GM12864 (cell line): ENCODE data around the gene USP34.

Source experiments
- DNase-seq: peaks from one replicate; pipeline ENCODE4 v3.0.0-alpha.2; 2011; ENCODE audit warnings: low read depth
- H3K4me3 ChIP-seq: 2 replicates; pipeline ENCODE4 v1.5.1; 2011; ENCODE audit warnings: mild to moderate bottlenecking, low read depth, low read length, control low read depth
- TF ChIP-seq, protein P1 (sequence below): IDR thresholded peaks from 2 replicates; pipeline ENCODE4 v1.5.1; 2011; ENCODE audit warnings: low read depth, mild to moderate bottlenecking, moderate library complexity, low read length, control low read depth, inconsistent platforms; ENCODE audit errors: missing control alignments

The USP34 gene

DNA sequence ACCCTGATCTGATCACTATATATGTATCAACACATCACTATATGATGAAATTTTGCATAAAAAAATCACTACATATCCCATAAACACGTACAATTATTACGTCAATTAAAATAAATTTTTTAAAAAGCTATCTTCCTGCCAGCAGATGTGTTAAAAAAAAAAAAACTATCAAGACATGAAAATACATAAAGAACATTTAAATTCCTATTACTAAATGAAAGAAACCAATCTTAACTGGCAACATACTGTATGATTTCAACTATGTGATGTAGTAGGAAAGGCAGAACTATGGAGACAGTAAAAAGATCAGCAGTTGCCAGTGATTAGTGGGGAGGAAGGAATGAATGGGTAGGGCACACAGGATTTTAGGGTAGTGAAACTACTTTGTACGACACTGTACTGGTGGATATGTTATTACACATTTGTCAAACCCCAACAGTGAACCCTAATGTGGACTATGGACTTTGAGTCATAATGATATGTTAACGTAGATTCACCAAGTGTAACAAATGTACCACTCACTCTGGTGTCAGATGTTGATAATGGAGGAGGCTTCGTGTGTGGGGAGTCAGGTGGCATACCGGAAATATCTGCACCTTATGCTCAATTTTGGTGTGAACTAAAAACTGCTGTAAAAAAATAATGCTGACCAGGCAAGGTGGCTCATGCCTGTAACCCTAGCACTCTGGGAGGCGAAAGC, 27.4 kb downstream of the USP34 start:
- TF ChIP-seq, protein P1, sequence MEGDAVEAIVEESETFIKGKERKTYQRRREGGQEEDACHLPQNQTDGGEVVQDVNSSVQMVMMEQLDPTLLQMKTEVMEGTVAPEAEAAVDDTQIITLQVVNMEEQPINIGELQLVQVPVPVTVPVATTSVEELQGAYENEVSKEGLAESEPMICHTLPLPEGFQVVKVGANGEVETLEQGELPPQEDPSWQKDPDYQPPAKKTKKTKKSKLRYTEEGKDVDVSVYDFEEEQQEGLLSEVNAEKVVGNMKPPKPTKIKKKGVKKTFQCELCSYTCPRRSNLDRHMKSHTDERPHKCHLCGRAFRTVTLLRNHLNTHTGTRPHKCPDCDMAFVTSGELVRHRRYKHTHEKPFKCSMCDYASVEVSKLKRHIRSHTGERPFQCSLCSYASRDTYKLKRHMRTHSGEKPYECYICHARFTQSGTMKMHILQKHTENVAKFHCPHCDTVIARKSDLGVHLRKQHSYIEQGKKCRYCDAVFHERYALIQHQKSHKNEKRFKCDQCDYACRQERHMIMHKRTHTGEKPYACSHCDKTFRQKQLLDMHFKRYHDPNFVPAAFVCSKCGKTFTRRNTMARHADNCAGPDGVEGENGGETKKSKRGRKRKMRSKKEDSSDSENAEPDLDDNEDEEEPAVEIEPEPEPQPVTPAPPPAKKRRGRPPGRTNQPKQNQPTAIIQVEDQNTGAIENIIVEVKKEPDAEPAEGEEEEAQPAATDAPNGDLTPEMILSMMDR: no peak
- no peak overlapping the region; the same call in 1 of the 2 replicates for H3K4me3 ChIP-seq
- DNase-seq: peak; percentile 75

DNA sequence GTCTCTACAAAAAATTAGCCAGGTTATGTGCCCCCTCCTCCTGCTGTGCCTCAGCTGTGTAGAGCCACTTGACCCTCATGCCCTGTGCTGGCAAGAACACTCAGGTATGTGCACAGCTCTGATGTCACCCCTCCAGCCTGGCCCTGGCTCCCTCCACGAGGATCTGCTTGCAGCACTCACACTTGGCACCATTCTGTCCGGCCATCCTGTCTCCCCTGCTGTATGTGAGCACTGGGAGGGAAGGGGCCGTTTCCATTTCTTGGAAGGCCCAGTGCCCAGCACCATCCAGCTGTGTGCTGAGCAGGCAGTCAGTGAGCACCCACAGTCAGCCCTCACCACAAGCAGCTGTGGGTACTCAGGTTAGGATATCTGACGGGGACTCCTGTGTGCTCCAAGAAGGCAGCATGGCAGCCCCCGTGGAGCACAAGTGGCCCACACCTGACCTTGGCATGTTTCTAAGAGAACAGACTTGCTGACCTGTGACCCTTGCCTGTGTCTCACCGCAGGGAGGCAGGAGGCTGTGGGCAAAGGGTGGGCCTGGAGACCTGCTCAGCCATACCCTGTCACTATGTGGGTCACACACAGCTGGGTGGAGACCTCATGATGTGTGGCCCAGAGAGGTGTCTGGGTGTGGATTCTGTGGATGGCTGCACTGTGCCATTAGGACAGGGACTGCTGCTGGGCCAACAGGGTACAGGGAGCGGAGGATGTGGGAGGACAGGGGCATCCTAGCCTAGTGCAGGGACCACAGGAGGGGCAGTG, 31.5 kb downstream of the USP34 start:
- TF ChIP-seq, protein P1: no peak
- DNase-seq: no peak
- H3K4me3 ChIP-seq: no peak overlapping the region

DNA sequence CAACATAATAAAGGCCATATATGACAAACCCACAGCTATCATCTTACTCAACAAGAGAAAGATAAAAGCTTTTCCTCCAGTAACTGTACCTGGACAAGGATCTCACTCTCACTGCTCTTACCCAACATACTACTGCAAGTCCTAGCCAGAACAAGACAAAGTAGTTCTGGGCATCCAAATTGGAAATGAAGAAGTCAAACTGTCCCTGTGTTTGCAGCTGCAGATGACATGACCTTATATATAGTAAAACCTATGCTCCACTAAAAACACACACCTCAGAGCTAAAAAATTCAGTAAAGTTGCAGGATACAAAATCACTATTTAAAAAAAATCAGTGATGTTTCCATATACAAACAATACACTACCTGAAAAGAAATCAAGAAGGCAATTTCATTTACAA, 32.2 kb downstream of the USP34 start:
- H3K4me3 ChIP-seq: no peak overlapping the region
- no peak for DNase-seq
- TF ChIP-seq, protein P1: no peak

DNA sequence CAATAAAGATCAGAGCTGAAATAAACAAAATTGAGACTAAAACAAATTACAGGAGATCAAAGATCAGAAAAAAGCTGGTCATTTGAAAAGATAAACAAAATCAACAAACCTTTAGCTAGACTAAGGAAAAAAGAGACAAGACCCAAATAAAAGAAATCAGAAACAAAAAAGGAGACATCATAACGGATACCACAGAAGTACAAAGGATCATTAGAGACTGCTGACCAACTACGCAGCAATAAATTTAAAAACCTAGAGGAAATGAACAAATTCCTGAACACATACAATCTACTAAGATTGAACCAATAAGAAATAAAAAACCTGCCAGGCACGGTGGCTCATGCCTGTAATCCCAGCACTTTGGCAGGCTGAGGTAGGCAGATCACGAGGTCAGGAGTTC, 33.7 kb downstream of the USP34 start:
- H3K4me3 ChIP-seq: no peak overlapping the region
- TF ChIP-seq, protein P1: no peak

DNA sequence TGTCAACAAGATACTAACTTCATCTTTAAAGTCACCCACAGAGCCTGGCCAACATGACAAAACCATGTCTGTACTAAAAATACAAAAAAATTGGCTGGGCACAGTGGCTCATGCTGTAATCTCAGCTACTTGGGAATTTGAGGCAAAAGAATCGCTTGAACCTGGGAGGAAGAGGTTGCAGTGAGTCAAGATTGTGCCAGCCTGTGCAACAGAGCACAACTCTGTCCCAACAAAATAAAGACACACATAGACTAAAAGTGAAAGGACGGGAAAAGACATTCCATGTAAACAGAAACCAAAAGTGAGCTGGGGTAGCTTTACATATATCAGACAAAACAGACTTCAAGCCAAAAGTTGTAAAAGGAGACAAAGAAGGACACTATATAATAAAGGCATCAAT, 34.8 kb downstream of the USP34 start:
- no peak overlapping the region for H3K4me3 ChIP-seq
- TF ChIP-seq, protein P1: no peak
- DNase-seq: no peak

More for the DNA sequence above, 33.7 kb downstream of the USP34 start:
- DNase-seq: no peak

DNA sequence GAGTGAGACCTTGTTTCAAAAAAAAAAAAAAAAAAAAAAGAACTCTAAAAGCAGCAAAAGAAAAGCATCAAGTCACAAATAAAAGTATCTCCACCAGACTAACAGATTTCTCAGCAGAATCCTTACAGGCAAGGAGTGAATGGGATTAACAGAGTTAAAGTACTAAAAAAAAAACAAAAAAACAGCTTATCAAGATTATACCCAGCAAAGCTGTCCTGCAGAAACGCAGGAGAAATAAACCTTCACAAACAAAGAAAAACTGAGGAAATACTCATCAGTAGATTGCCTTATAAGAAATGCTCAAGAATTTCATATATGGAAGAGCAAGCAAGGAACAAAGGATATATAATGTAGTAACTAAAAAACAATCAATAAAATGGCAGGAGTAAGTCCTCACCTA, 35.6 kb downstream of the USP34 start:
- no peak overlapping the region for H3K4me3 ChIP-seq
- TF ChIP-seq, protein P1: no peak
- DNase-seq: no peak
